IMR-90 (cell line): ENCODE measurements around the gene CRYBA4. TPM values are rescaled to one million over a fixed set of nuclear protein-coding genes. Genes with fewer than 3 reads are reported as not detected.

ENCODE experiments used
- ATAC-seq: fragments of 200-7000 bp; cut with Tn5 transposase; 2 replicates; pipeline ENCODE4 v1.9.1; 2020; ENCODE audit warnings: low read depth, mild to moderate bottlenecking, moderate library complexity
- BruUV-seq: library from RNA; stranded (reverse); fragments of 400-500 nt; replicated peaks from 2 replicates; lab custom pipeline; 2021; lab: Mats Ljungman, UMichigan
- CTCF ChIA-PET: fragments of 300-600 bp; formaldehyde crosslinking; extraction: SDS; loops from one replicate; lab custom pipeline; 2021; ENCODE audit warnings: antibody characterized with exemption; lab: Yijun Ruan, JAX
- POLR2A ChIA-PET: fragments of 300-600 bp; sonication (Branson Sonifier 250); formaldehyde crosslinking; loops from one replicate; lab custom pipeline; 2022; ENCODE audit warnings: antibody characterized with exemption; ENCODE audit not compliant: unreplicated experiment; lab: Charles Lee
- DNase-seq: peaks from one replicate; pipeline ENCODE4 v3.0.0; 2013
- H2AFZ ChIP-seq: replicated peaks from 2 replicates; pipeline ENCODE3; 2013; ENCODE audit warnings: low read length, mild to moderate bottlenecking; ENCODE audit not compliant: poor library complexity
- H2AK5ac ChIP-seq: 2 replicates; pipeline ENCODE4 v1.6.1; 2013; ENCODE audit warnings: low read depth, low read length, inconsistent platforms
- H2AK9ac ChIP-seq: replicated peaks from 2 replicates; pipeline ENCODE3; 2013; ENCODE audit warnings: mild to moderate bottlenecking, low read depth, low read length, moderate library complexity; ENCODE audit not compliant: poor library complexity
- H2BK120ac ChIP-seq: 2 replicates; pipeline ENCODE4 v1.6.1; 2013; ENCODE audit warnings: low read depth, low read length, inconsistent platforms
- H2BK15ac ChIP-seq: 3 replicates; pipeline ENCODE4 v1.6.1; 2013; ENCODE audit warnings: low read depth, low read length, inconsistent platforms
- H2BK20ac ChIP-seq: 2 replicates; pipeline ENCODE4 v1.6.1; 2013; ENCODE audit warnings: low read depth, mild to moderate bottlenecking, inconsistent platforms, low read length, moderate library complexity
- H2BK5ac ChIP-seq: 2 replicates; pipeline ENCODE4 v1.6.1; 2013; ENCODE audit warnings: mild to moderate bottlenecking, low read depth, low read length, inconsistent platforms; ENCODE audit not compliant: poor library complexity, severe bottlenecking
- H3K14ac ChIP-seq: replicated peaks from 2 replicates; pipeline ENCODE4 v1.6.1; 2013; ENCODE audit warnings: low read depth, low read length, inconsistent platforms
- H3K18ac ChIP-seq: 2 replicates; pipeline ENCODE4 v1.6.1; 2013; ENCODE audit warnings: low read depth, low read length, control low read depth
- H3K23ac ChIP-seq: 2 replicates; pipeline ENCODE4 v1.6.1; 2013; ENCODE audit warnings: low read depth, low read length, inconsistent platforms
- H3K27ac ChIP-seq: 2 replicates; pipeline ENCODE4 v1.5.1; 2013; ENCODE audit warnings: mild to moderate bottlenecking, control low read depth, low read length; ENCODE audit not compliant: insufficient read depth
- H3K27me3 ChIP-seq: 2 replicates; pipeline ENCODE4 v1.6.1; 2013; ENCODE audit warnings: low read length; ENCODE audit not compliant: control insufficient read depth, insufficient read depth
- H3K36me3 ChIP-seq: 2 replicates; pipeline ENCODE4 v1.6.1; 2013; ENCODE audit warnings: low read length, mixed read lengths; ENCODE audit not compliant: control insufficient read depth, insufficient read depth
- H3K4ac ChIP-seq: 2 replicates; pipeline ENCODE4 v1.6.1; 2013; ENCODE audit warnings: low read depth, low read length, inconsistent platforms
- H3K4me1 ChIP-seq: 2 replicates; pipeline ENCODE4 v1.6.1; 2013; ENCODE audit warnings: low read length, mixed read lengths; ENCODE audit not compliant: control insufficient read depth, insufficient read depth
- H3K4me2 ChIP-seq: 2 replicates; pipeline ENCODE4 v1.6.1; 2013; ENCODE audit warnings: low read depth, mild to moderate bottlenecking, control low read depth, low read length, moderate library complexity
- H3K4me3 ChIP-seq: 2 replicates; pipeline ENCODE4 v1.5.1; 2013; ENCODE audit warnings: low read depth, mild to moderate bottlenecking, control low read depth, low read length, moderate library complexity; ENCODE audit not compliant: insufficient read depth
- H3K56ac ChIP-seq: 2 replicates; pipeline ENCODE4 v1.6.1; 2013; ENCODE audit warnings: low read length, inconsistent platforms; ENCODE audit not compliant: insufficient read depth; ENCODE audit errors: extremely low read depth
- H3K79me1 ChIP-seq, 2 experiments: 2 replicates each; pipeline ENCODE4 v1.6.1; 2013; ENCODE audit warnings: low read length in 2 of 2, inconsistent platforms in 1 of 2, low read depth in 1 of 2
- H3K9ac ChIP-seq: 2 replicates; pipeline ENCODE4 v1.6.1; 2013; ENCODE audit warnings: low read depth, low read length, control low read depth
- H3K9me1 ChIP-seq: 2 replicates; pipeline ENCODE4 v1.6.1; 2013; ENCODE audit warnings: low read length, inconsistent platforms; ENCODE audit not compliant: insufficient read depth
- H3K9me3 ChIP-seq: 2 replicates; pipeline ENCODE4 v1.6.1; 2013; ENCODE audit warnings: low read length; ENCODE audit not compliant: control insufficient read depth, insufficient read depth
- H4K20me1 ChIP-seq: 2 replicates; pipeline ENCODE4 v1.6.1; 2013; ENCODE audit warnings: low read length, inconsistent platforms; ENCODE audit not compliant: insufficient read depth
- H4K5ac ChIP-seq: 2 replicates; pipeline ENCODE4 v1.6.1; 2013; ENCODE audit warnings: mild to moderate bottlenecking, low read depth, low read length, control low read depth
- H4K8ac ChIP-seq, 2 experiments: 2 replicates each; pipeline ENCODE4 v1.6.1; 2013; ENCODE audit warnings: low read depth in 2 of 2, low read length in 2 of 2, control low read depth in 1 of 2, inconsistent platforms in 1 of 2
- H4K91ac ChIP-seq: 2 replicates; pipeline ENCODE4 v1.6.1; 2013; ENCODE audit warnings: low read depth, low read length, inconsistent platforms; ENCODE audit not compliant: insufficient read depth
- CEBPB ChIP-seq: IDR thresholded peaks from 2 replicates; pipeline ENCODE4 v1.6.1; 2012; ENCODE audit warnings: low read depth, low read length, improper control_type of control experiment
- CTCF ChIP-seq: conservative IDR thresholded peaks from 2 replicates; pipeline ENCODE4 v1.5.1; 2012; ENCODE audit warnings: mild to moderate bottlenecking, low read depth, low read length, improper control_type of control experiment
- FOS ChIP-seq: fragments of 150-350 bp; IDR thresholded peaks from 2 replicates; pipeline ENCODE4 v1.6.1; 2016; ENCODE audit warnings: low read depth, low read length
- MAZ ChIP-seq: IDR thresholded peaks from 2 replicates; pipeline ENCODE4 v1.6.1; 2012; ENCODE audit warnings: low read depth, mild to moderate bottlenecking, low read length, improper control_type of control experiment, moderate library complexity, borderline replicate concordance
- NFE2L2 ChIP-seq: fragments of 150-350 bp; IDR thresholded peaks from 2 replicates; pipeline ENCODE4 v1.6.1; 2016; ENCODE audit warnings: low read depth, mild to moderate bottlenecking, low read length
- POLR2A ChIP-seq: IDR thresholded peaks from 2 replicates; pipeline ENCODE4 v1.6.1; 2012; ENCODE audit warnings: mild to moderate bottlenecking, low read depth, low read length
- RCOR1 ChIP-seq: IDR thresholded peaks from 2 replicates; pipeline ENCODE4 v1.6.1; 2012; ENCODE audit warnings: mild to moderate bottlenecking, low read length, improper control_type of control experiment; ENCODE audit not compliant: insufficient replicate concordance
- SMC3 ChIP-seq: fragments of 150-350 bp; IDR thresholded peaks from 2 replicates; pipeline ENCODE4 v1.6.1; 2016; ENCODE audit warnings: low read depth, mild to moderate bottlenecking, antibody characterized with exemption, low read length, moderate library complexity
- WGBS, 2 experiments: methylation state at CpG; one replicate each; pipeline versions ENCODE4 v1.1.5 to v1.1.7; 2013; ENCODE audit warnings: missing lambda C conversion rate in 2 of 2; ENCODE audit not compliant: insufficient read length in 1 of 2; ENCODE audit errors: extremely low coverage in 2 of 2; 5-methylcytosine and 5-hydroxymethylcytosine counted together
- dilution Hi-C: fragments of 300-500 bp; cut with HindIII; formaldehyde crosslinking; loops from one replicate; pipeline ENCODE4 v1.14.3; 2018; ENCODE audit warnings: low sequenced_read_pairs; ENCODE audit not compliant: unreplicated experiment
- in situ Hi-C: fragments of 300-500 bp; cut with MboI; formaldehyde crosslinking; loops from 3 replicates; pipeline ENCODE4 v1.14.3; 2019; ENCODE audit warnings: low sequenced_read_pairs, inconsistent platforms, mixed read lengths
- intact Hi-C: fragments of 100-400 bp; cut with micrococcal nuclease; formaldehyde crosslinking; loops from 2 replicates; pipeline ENCODE4 v1.10.0; 2022
- polyA plus RNA-seq, 3 experiments: library from polyadenylated mRNA; depleted of rRNA; stranded (reverse); fragments of >200 nt; gene quantifications; 2 replicates each; pipeline ENCODE4 v1.2.3, GENCODE V29; 2012; ENCODE audit warnings: low replicate concordance in 1 of 3
- total RNA-seq: library from RNA; depleted of rRNA; stranded (reverse); fragments of >200 nt; gene quantifications from 2 replicates; pipeline ENCODE4 v1.2.3, GENCODE V29; 2012

Gene CRYBA4
- total and polyA plus RNA-seq, 2 of the 4 experiments (the other 2 are of a cell fraction): not detected

- Histone ChIP-seq H2BK5ac (no peak within 1 kb of the TSS), H2BK15ac (no peak within 1 kb of the TSS), H2AFZ (peak within 1 kb of the TSS; percentile 87), H3K27me3 (peaks cover 38% of the 10 kb centered on the region), H3K9me3 (no peaks in the 10 kb centered on the region), H3K27ac (no peak within 1 kb of the TSS), H3K23ac (peak within 1 kb of the TSS; percentile 83), H3K4me2 (peak within 1 kb of the TSS; percentile 96), H4K8ac (peak within 1 kb of the TSS in 1 of 2 experiments; percentile 14; a peak in 1 of 4 replicates), H4K20me1 (no peaks in the 10 kb centered on the region), H3K14ac (0 out of 2 replicates have a peak within 1 kb of the TSS, but pooled peaks have one; percentile 6), H4K91ac (no peak within 1 kb of the TSS), H4K5ac (no peak within 1 kb of the TSS), H3K4me1 (peaks cover 5% of the 10 kb centered on the region; the same call in 1 of the 2 replicates), H2AK9ac (peak within 1 kb of the TSS; percentile 92), H3K56ac (no peak within 1 kb of the TSS), H3K9ac (no peak within 1 kb of the TSS), H2BK20ac (0 out of 2 replicates have a peak within 1 kb of the TSS, but pooled peaks have one; percentile 3), H2BK120ac (no peak within 1 kb of the TSS), H3K4me3 (peak within 1 kb of the TSS; percentile 44), H3K18ac (no peak within 1 kb of the TSS), H3K9me1 (no peaks in the 10 kb centered on the region), H3K4ac (peak within 1 kb of the TSS; percentile 15; the same call in 1 of the 2 replicates), H3K79me1 (no peaks in the 10 kb centered on the region), H3K36me3 (no peaks in the 10 kb centered on the region), H2AK5ac (peak within 1 kb of the TSS; percentile 78)
- dilution Hi-C loops (no loop called here), intact Hi-C loops (no loop called here), in situ Hi-C loops (no loop called here)
- CTCF ChIA-PET: no interaction called here
- ATAC-seq (peak; percentile 69), DNase-seq (peak; percentile 24)
- WGBS, 2 experiments: 5% methylated on average over 25 of the region's 62 CpGs; no CpG with 5 or more reads in 1 of the 2 experiments
- no TSS peak for BruUV-seq
- TF ChIP-seq NFE2L2: no peak
- TF ChIP-seq CTCF: no peak
- no peak for TF ChIP-seq CEBPB
- no peak for TF ChIP-seq RCOR1
- no peak for TF ChIP-seq MAZ
- no peak for TF ChIP-seq FOS
- no peak for TF ChIP-seq POLR2A
- no peak for TF ChIP-seq SMC3
- POLR2A ChIA-PET: interaction anchor here (0.5 kb wide), 1 partner anchor 14 kb away, joined by 10 read pairs; no protein-coding TSS in a partner anchor
Measured at GRCh38 chr22:26656891-26657851, 35.4 kb downstream of the CRYBA4 start, which contains the start of gene MIAT. MIAT (plus strand) TSS chr22:26657588.
